CD14-positive monocyte (primary cell): Measurements from ENCODE around the gene NDUFS2. TPM values are rescaled to one million over a fixed set of nuclear protein-coding genes. Genes with fewer than 3 reads are reported as not detected.

Experiments used
- DNase-seq, 3 donors: peaks; one replicate each; pipeline ENCODE4 v3.0.0-alpha.2; 2011 to 2022
- H2AFZ ChIP-seq: 2 replicates; pipeline ENCODE4 v1.6.0; 2012; ENCODE audit warnings: mild to moderate bottlenecking, low read depth, low read length, inconsistent platforms; ENCODE audit not compliant: insufficient read depth, poor library complexity, severe bottlenecking
- H3K27ac ChIP-seq, 2 donors: 1 replicate in 1 of 2; 2 replicates in 1 of 2; pipeline ENCODE4 v1.5.1; 2012 to 2013; ENCODE audit warnings: low read length in 2 of 2, control low read depth in 1 of 2, inconsistent platforms in 1 of 2, low read depth in 1 of 2, mild to moderate bottlenecking in 1 of 2
- H3K27me3 ChIP-seq, 2 donors: one replicate each; pipeline versions ENCODE4 v1.6.0 to v1.6.1; 2011 to 2013; ENCODE audit warnings: low read length in 2 of 2; ENCODE audit not compliant: control insufficient read depth in 2 of 2, insufficient read depth in 2 of 2
- H3K36me3 ChIP-seq, 2 donors: replicated peaks in 1 of 2; 1 replicate in 1 of 2; 2 replicates in 1 of 2; pipeline versions ENCODE4 v1.5.1 to v1.6.1; 2012 to 2013; ENCODE audit warnings: low read length in 2 of 2, control low read depth in 1 of 2, inconsistent platforms in 1 of 2, mild to moderate bottlenecking in 1 of 2; ENCODE audit not compliant: insufficient read depth in 2 of 2, control insufficient read depth in 1 of 2
- H3K4me1 ChIP-seq, 2 donors: 1 replicate in 1 of 2; 2 replicates in 1 of 2; pipeline versions ENCODE4 v1.5.1 to v1.6.1; 2012 to 2013; ENCODE audit warnings: low read length in 2 of 2, control low read depth in 1 of 2, inconsistent platforms in 1 of 2, mild to moderate bottlenecking in 1 of 2, moderate library complexity in 1 of 2; ENCODE audit not compliant: insufficient read depth in 2 of 2, control insufficient read depth in 1 of 2
- H3K4me2 ChIP-seq: replicated peaks from 2 replicates; pipeline ENCODE3; 2012; ENCODE audit warnings: low read length, moderate library complexity, mild to moderate bottlenecking; ENCODE audit not compliant: poor library complexity, severe bottlenecking; ENCODE audit errors: extremely low read depth
- H3K4me3 ChIP-seq, 3 experiments: fragments of 200-600 bp in 1 of 3; sonication (generic) in 1 of 3; replicated peaks in 1 of 3; 1 replicate in 2 of 3; 2 replicates in 1 of 3; pipeline ENCODE4 v1.5.1; 2011 to 2013; ENCODE audit warnings: low read length in 3 of 3, mild to moderate bottlenecking in 3 of 3, control low read depth in 2 of 3, low read depth in 2 of 3, inconsistent platforms in 1 of 3, moderate library complexity in 1 of 3
- H3K79me2 ChIP-seq: 2 replicates; pipeline ENCODE4 v1.6.0; 2012; ENCODE audit warnings: mild to moderate bottlenecking, control low read depth, inconsistent platforms, low read length, moderate library complexity; ENCODE audit not compliant: insufficient read depth
- H3K9ac ChIP-seq: 2 replicates; pipeline ENCODE4 v1.6.0; 2017; ENCODE audit warnings: low read length, mild to moderate bottlenecking; ENCODE audit not compliant: insufficient read depth, poor library complexity, severe bottlenecking
- H3K9me3 ChIP-seq, 2 donors: replicated peaks in 1 of 2; 1 replicate in 1 of 2; 2 replicates in 1 of 2; pipeline versions ENCODE4 v1.5.1 to v1.6.1; 2012 to 2013; ENCODE audit warnings: low read length in 2 of 2, control low read depth in 1 of 2; ENCODE audit not compliant: control insufficient read depth in 1 of 2, insufficient read depth in 1 of 2
- H4K20me1 ChIP-seq: 2 replicates; pipeline ENCODE4 v1.6.0; 2012; ENCODE audit warnings: mild to moderate bottlenecking, low read length, control low read depth, moderate library complexity; ENCODE audit not compliant: insufficient read depth
- H3K27ac Mint-ChIP-seq, 7 donors: one replicate each; pipeline ENCODE4 v1.8.0; 2020; ENCODE audit warnings: mild to moderate bottlenecking in 7 of 7, mixed read lengths in 7 of 7, moderate library complexity in 6 of 7, inconsistent platforms in 2 of 7
- H3K27me3 Mint-ChIP-seq, 3 donors: one replicate each; pipeline ENCODE4 v1.8.0; 2021 to 2022; ENCODE audit warnings: low read depth in 3 of 3, mild to moderate bottlenecking in 3 of 3, mixed read lengths in 3 of 3, moderate library complexity in 3 of 3, inconsistent platforms in 1 of 3
- H3K36me3 Mint-ChIP-seq, 2 donors: one replicate each; pipeline ENCODE4 v1.8.0; 2020; ENCODE audit warnings: mixed read lengths in 2 of 2, inconsistent platforms in 1 of 2, mild to moderate bottlenecking in 1 of 2
- H3K4me1 Mint-ChIP-seq: one replicate; pipeline ENCODE4 v1.8.0; 2020; ENCODE audit warnings: mild to moderate bottlenecking, mixed read lengths
- H3K4me3 Mint-ChIP-seq, 2 donors: one replicate each; pipeline ENCODE4 v1.8.0; 2020; ENCODE audit warnings: mild to moderate bottlenecking in 2 of 2, mixed read lengths in 2 of 2, moderate library complexity in 1 of 2
- H3K9me3 Mint-ChIP-seq, 7 donors: one replicate each; pipeline ENCODE4 v1.8.0; 2020 to 2022; ENCODE audit warnings: mixed read lengths in 7 of 7, mild to moderate bottlenecking in 6 of 7, moderate library complexity in 6 of 7, inconsistent platforms in 2 of 7
- WGBS: methylation state at CpG from one replicate; pipeline ENCODE4 v1.1.5; 2013; ENCODE audit warnings: missing lambda C conversion rate; ENCODE audit not compliant: insufficient coverage; 5-methylcytosine and 5-hydroxymethylcytosine counted together
- intact Hi-C, 2 donors: fragments of 100-400 bp; cut with micrococcal nuclease; formaldehyde crosslinking; loops; one replicate each; pipeline versions ENCODE4 v1.15.0 to v1.15.1; 2023
- polyA plus RNA-seq, 3 donors: library from polyadenylated mRNA; depleted of rRNA in 1 of 3; unstranded in 2 of 3; stranded (reverse) in 1 of 3; fragments of 300-500 nt in 2 of 3; fragments of >200 nt in 1 of 3; fragmentation: Illumina TruSeq in 2 of 3; gene quantifications; 1 replicate in 2 of 3; 2 replicates in 1 of 3; pipeline ENCODE4 v1.2.3, GENCODE V29; 2012 to 2021
- TF ChIP-seq, protein P1 (sequence below): fragments of 200-600 bp; IDR thresholded peaks from one replicate; pipeline ENCODE4 v1.8.0; 2022; ENCODE audit warnings: antibody characterized with exemption, mild to moderate bottlenecking

Gene NDUFS2
- polyA plus RNA-seq, 3 donors: 87.5 to 119 (median 101) TPM

DNA sequence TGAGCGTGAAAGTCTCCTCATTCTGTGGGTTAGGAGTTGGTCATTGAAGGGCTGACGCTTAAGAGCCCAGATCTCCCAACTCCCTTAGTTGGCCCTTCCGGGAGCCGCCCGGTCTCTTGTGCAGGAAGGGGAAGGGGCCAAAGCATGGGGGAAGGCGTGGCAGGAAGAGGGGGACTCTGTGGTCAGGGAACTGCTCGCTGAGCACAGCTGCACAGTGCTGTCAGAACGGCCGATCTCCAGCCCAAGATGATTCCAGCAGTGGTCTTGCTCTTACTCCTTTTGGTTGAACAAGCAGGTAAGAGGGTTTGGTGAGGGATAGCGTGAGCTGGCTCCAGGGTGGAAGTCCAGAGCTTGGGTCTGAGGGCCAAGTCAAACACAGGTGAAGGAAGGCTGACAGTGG is 12.9 kb downstream of the NDUFS2 start, which contains the start of gene FCER1G:
TSS of gene FCER1G (plus strand) at position 220 of the 400 bp plus-strand sequence. CDS start at position 247, 27 bp downstream.
- TF ChIP-seq, protein P1, sequence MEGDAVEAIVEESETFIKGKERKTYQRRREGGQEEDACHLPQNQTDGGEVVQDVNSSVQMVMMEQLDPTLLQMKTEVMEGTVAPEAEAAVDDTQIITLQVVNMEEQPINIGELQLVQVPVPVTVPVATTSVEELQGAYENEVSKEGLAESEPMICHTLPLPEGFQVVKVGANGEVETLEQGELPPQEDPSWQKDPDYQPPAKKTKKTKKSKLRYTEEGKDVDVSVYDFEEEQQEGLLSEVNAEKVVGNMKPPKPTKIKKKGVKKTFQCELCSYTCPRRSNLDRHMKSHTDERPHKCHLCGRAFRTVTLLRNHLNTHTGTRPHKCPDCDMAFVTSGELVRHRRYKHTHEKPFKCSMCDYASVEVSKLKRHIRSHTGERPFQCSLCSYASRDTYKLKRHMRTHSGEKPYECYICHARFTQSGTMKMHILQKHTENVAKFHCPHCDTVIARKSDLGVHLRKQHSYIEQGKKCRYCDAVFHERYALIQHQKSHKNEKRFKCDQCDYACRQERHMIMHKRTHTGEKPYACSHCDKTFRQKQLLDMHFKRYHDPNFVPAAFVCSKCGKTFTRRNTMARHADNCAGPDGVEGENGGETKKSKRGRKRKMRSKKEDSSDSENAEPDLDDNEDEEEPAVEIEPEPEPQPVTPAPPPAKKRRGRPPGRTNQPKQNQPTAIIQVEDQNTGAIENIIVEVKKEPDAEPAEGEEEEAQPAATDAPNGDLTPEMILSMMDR: no peak
- Mint-ChIP-seq H3K4me1 (peaks cover 55% of the 10 kb centered on the region), H3K27me3 (peaks cover 0 to 1% (median 0%) of the 10 kb centered on the region in 3 donors), H3K4me3 (peak within 1 kb of the TSS; percentile 99 to 100), H3K9me3 (no peaks in the 10 kb centered on the region), H3K36me3 (peaks cover 72 to 74% of the 10 kb centered on the region in 2 donors), H3K27ac (peak within 1 kb of the TSS; percentile 98 to 100 (median 100))
- Histone ChIP-seq H3K79me2 (peaks cover 90% of the 10 kb centered on the region), H2AFZ (no peak within 1 kb of the TSS), H3K4me2 (peak within 1 kb of the TSS; percentile 100), H4K20me1 (peaks cover 37% of the 10 kb centered on the region), H3K27ac (peak within 1 kb of the TSS; percentile 98 to 100), H3K36me3 (peaks cover 59 to 61% of the 10 kb centered on the region in 2 donors), H3K27me3 (no peaks in the 10 kb centered on the region), H3K9me3 (no peaks in the 10 kb centered on the region), H3K4me1 (peaks cover 45 to 52% of the 10 kb centered on the region in 2 donors), H3K9ac (peak within 1 kb of the TSS; percentile 97), H3K4me3 (peak within 1 kb of the TSS; percentile 91 to 98 (median 96))
- 0% methylated on average over 5 of the region's 10 CpGs for WGBS
- peak; percentile 91 to 92 (median 92) for DNase-seq
- intact Hi-C loops: no loop called here

DNA sequence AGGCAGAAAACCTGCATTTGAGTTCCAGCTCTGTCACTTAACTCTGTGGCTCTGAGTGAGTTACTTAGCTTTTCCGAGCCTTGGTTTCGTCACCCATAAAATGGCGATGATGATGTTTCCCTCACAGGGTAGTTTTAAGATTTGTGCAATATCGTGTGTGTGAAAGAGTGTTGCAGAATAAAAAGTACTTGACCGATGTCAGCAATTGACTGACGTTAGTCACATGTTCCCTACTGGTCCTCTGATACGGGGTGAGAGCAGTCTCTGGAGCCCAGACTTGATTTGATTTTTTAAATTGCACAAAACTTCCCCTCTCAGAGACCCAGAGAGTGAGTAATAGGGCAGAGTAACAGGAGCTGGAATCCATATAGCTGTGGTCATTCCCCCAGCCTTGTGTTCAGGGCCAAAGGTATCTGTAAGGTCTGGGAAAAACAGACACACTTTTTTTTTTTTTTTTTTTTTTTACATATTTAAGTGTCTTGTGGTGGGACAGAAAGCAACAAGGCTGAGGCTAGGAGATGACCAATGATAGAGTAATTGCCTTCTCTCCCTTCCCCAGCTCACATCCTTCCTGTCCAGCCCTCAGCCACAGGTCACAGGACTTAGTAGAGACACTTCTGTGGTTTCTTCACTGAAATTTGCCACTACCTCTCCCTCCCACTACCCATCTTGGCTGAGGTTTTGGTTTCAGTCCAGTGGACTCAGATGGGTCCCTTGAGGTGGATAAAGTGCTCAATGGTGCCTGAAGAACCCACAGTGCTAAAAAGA is 15.0 kb downstream of the NDUFS2 start:
- peaks cover 56% of the 10 kb centered on the region for H4K20me1 ChIP-seq
- peak overlapping the region; percentile 91 to 98 (median 96) for H3K4me3 ChIP-seq
- peaks cover 72% of the 10 kb centered on the region for H3K79me2 ChIP-seq
- H3K4me1 Mint-ChIP-seq: peaks cover 57% of the 10 kb centered on the region
- H3K27ac Mint-ChIP-seq: peak overlapping the region; percentile 98 to 100 (median 100)
- H3K4me2 ChIP-seq: peak overlapping the region; percentile 100
- H3K9me3 Mint-ChIP-seq: no peaks in the 10 kb centered on the region
- peaks cover 40 to 44% of the 10 kb centered on the region in 2 donors for H3K4me1 ChIP-seq
- H3K27me3 Mint-ChIP-seq: peaks cover 0 to 1% (median 0%) of the 10 kb centered on the region in 3 donors
- peak; percentile 96 to 99 (median 99) for DNase-seq
- no peak overlapping the region for H2AFZ ChIP-seq
- H3K36me3 ChIP-seq: peaks cover 41 to 52% of the 10 kb centered on the region in 2 donors
- peak overlapping the region; percentile 98 to 100 for H3K27ac ChIP-seq
- intact Hi-C loops: no loop called here
- H3K36me3 Mint-ChIP-seq: peaks cover 63 to 68% of the 10 kb centered on the region in 2 donors
- 7% methylated on average over 5 of the region's 7 CpGs for WGBS
- H3K27me3 ChIP-seq: no peaks in the 10 kb centered on the region
- peak overlapping the region; percentile 97 for H3K9ac ChIP-seq
- H3K9me3 ChIP-seq: no peaks in the 10 kb centered on the region
- H3K4me3 Mint-ChIP-seq: peak overlapping the region; percentile 99 to 100
- TF ChIP-seq, protein P1: no peak
